ENCODE data around the gene DHRS1. TPM values are rescaled to one million over a fixed set of nuclear protein-coding genes. Genes with fewer than 3 reads are reported as not detected.

Gene DHRS1
- total RNA-seq, 2 experiments from 2014 or later = 11.9 to 13.6 TPM

DNA sequence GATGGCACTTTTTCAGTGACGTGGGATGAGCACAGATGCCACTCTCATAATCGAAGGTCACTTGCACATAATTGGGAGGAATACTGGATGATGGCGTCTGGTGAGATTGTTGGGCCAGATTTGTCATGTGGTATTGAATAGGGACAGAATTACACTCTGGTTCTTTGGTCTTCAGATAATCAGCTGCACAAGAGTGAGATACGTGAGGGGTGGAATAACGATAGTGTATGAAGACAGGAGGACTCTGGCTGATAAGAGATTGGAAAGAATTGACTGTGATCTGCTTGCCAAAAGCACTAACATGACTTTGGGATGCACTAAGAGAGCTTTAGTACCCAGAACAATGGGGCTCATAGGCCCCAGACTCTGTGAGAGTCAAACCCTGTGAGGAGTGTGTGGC, 21.2 kb downstream of the DHRS1 start:
- ChIA-PET POLR2A (interaction anchor here (1.8 to 3.3 kb wide), 3 partner anchors 12 to 34 kb away, joined by 5 to 14 read pairs (median 9); partner anchors contain the start of genes DHRS1 and NOP9), CTCF (interaction anchor here (0.9 to 8.1 kb wide), 9 partner anchors 13 to 153 kb away, joined by 3 to 85 read pairs (median 12); partner anchors contain the start of genes CHMP4A, CIDEB, DHRS1 and KHNYN)
- Mint-ChIP-seq H3K27ac (peak overlapping the region; percentile 77), H3K4me3 (no peak overlapping the region), H3K36me3 (ENCODE audit: low read depth) (peaks cover 7% of the 10 kb centered on the region), H3K4me1 (ENCODE audit: low read depth) (peaks cover 54% of the 10 kb centered on the region), H3K27me3 (no peaks in the 10 kb centered on the region), H3K9me3 (peaks cover 3% of the 10 kb centered on the region)
- TF ChIP-seq, protein P1, sequence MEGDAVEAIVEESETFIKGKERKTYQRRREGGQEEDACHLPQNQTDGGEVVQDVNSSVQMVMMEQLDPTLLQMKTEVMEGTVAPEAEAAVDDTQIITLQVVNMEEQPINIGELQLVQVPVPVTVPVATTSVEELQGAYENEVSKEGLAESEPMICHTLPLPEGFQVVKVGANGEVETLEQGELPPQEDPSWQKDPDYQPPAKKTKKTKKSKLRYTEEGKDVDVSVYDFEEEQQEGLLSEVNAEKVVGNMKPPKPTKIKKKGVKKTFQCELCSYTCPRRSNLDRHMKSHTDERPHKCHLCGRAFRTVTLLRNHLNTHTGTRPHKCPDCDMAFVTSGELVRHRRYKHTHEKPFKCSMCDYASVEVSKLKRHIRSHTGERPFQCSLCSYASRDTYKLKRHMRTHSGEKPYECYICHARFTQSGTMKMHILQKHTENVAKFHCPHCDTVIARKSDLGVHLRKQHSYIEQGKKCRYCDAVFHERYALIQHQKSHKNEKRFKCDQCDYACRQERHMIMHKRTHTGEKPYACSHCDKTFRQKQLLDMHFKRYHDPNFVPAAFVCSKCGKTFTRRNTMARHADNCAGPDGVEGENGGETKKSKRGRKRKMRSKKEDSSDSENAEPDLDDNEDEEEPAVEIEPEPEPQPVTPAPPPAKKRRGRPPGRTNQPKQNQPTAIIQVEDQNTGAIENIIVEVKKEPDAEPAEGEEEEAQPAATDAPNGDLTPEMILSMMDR (IDR thresholded peaks at IDR 0.05) = no peak
- ATAC-seq = no peak
- intact Hi-C loops (cut with micrococcal nuclease) = no loop called here
- DNase-seq = no peak

GRCh38 chr14:24277606-24278321, 21.8 kb downstream of the DHRS1 start:
- Mint-ChIP-seq H3K36me3 (ENCODE audit: low read depth) (peaks cover 9% of the 10 kb centered on the region), H3K4me1 (ENCODE audit: low read depth) (peaks cover 60% of the 10 kb centered on the region), H3K4me3 (no peak overlapping the region), H3K9me3 (peaks cover 3% of the 10 kb centered on the region), H3K27me3 (no peaks in the 10 kb centered on the region), H3K27ac (peak overlapping the region; percentile 77)
- DNase-seq (peak; percentile 49), ATAC-seq (no peak)
- ChIA-PET CTCF (interaction anchor here (0.9 to 8.1 kb wide), 8 partner anchors 13 to 64 kb away, joined by 3 to 85 read pairs (median 22); partner anchors contain the start of genes CHMP4A, CIDEB, DHRS1 and LTB4R), POLR2A (interaction anchor here (0.5 to 3.3 kb wide), 5 partner anchors 8 to 1283 kb away, joined by 3 to 14 read pairs (median 5); partner anchors contain the start of genes DHRS1 and NOP9)
- TF ChIP-seq, protein P1 (IDR thresholded peaks at IDR 0.05) = no peak
- intact Hi-C loops (cut with micrococcal nuclease) = no loop called here

- intact Hi-C loops (cut with micrococcal nuclease) = no loop called here
- CTCF ChIA-PET = interaction anchor here (1.6 to 8.1 kb wide), 6 partner anchors 14 to 63 kb away, joined by 5 to 85 read pairs (median 39); partner anchors contain the start of genes CHMP4A, CIDEB, DHRS1 and LTB4R
- Mint-ChIP-seq H3K9me3 (peaks cover 3% of the 10 kb centered on the region), H3K4me1 (ENCODE audit: low read depth) (peaks cover 67% of the 10 kb centered on the region), H3K4me3 (no peak overlapping the region), H3K36me3 (ENCODE audit: low read depth) (peaks cover 15% of the 10 kb centered on the region), H3K27me3 (no peaks in the 10 kb centered on the region), H3K27ac (peak overlapping the region; percentile 13)
- POLR2A ChIA-PET = interaction anchor here (0.5 to 2.2 kb wide), 3 partner anchors 8 to 1282 kb away, joined by 3 to 9 read pairs (median 5); no protein-coding TSS in a partner anchor
- DNase-seq (no peak), ATAC-seq (no peak)
- TF ChIP-seq, protein P1 (IDR thresholded peaks at IDR 0.05) = no peak
Measured at GRCh38 chr14:24277071-24277470, 22.5 kb downstream of the DHRS1 start.

DNA sequence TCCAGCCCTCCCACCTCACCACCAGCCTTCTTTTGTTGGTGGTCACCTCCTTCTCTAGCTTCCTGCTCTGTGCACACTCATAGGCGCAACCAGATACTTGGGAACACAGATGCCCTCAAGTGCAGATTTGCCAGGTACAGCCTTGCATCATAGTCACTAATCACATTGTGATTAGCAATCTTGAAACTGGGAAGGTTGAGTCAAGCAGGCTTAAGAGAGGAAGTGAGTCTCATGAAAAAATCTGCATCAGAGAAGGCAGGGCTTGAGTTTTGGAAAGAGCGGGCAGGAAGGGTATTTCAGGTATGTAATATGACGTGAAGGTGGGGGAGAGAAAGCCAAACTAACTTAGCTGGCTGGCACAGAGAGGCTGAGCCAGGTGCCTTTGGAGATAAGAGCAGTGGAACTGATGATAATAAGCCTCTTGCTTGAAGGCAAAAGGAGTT, 25.5 kb downstream of the DHRS1 start:
- peaks cover 18% of the 10 kb centered on the region for H3K36me3 Mint-ChIP-seq (ENCODE audit: low read depth)
- H3K4me3 Mint-ChIP-seq = peak overlapping the region; percentile 36
- intact Hi-C loops (cut with micrococcal nuclease) = no loop called here
- DNase-seq (peak; percentile 76), ATAC-seq (peak; percentile 56)
- peaks cover 3% of the 10 kb centered on the region for H3K9me3 Mint-ChIP-seq
- no peaks in the 10 kb centered on the region for H3K27me3 Mint-ChIP-seq
- CTCF ChIA-PET = interaction anchor here (0.8 to 3.8 kb wide), 12 partner anchors 9 to 222 kb away, joined by 3 to 26 read pairs (median 4); partner anchors contain the start of genes CARMIL3, CIDEB and TINF2
- POLR2A ChIA-PET = interaction anchor here (0.6 to 2.1 kb wide), 8 partner anchors 15 to 157 kb away, joined by 3 to 14 read pairs (median 5); partner anchors contain the start of genes DHRS1, NOP9 and TINF2
- peak overlapping the region; percentile 89 for H3K27ac Mint-ChIP-seq
- peaks cover 64% of the 10 kb centered on the region for H3K4me1 Mint-ChIP-seq (ENCODE audit: low read depth)
- TF ChIP-seq, protein P1 (IDR thresholded peaks at IDR 0.05) = no peak

All from activated CD8-positive, alpha-beta T cell treated with anti-CD3 and anti-CD28 coated beads for 36 hours (primary cell).